HUES64 (cell line): Measurements from ENCODE around the gene GNAI1.

ENCODE experiments used
- H3K27ac ChIP-seq: 2 replicates; pipeline ENCODE4 v1.7.0; 2013; ENCODE audit warnings: low read depth, low read length, inconsistent platforms
- H3K27me3 ChIP-seq: 2 replicates; pipeline ENCODE4 v1.6.1; 2013; ENCODE audit warnings: mild to moderate bottlenecking, low read length; ENCODE audit not compliant: insufficient read depth
- H3K36me3 ChIP-seq: 2 replicates; pipeline ENCODE4 v1.6.1; 2013; ENCODE audit warnings: mild to moderate bottlenecking, low read length; ENCODE audit not compliant: insufficient read depth
- H3K4me1 ChIP-seq: 2 replicates; pipeline ENCODE4 v1.6.1; 2013; ENCODE audit warnings: mild to moderate bottlenecking, low read length, moderate library complexity; ENCODE audit not compliant: insufficient read depth
- H3K4me3 ChIP-seq: 2 replicates; pipeline ENCODE4 v1.5.1; 2013; ENCODE audit warnings: mild to moderate bottlenecking, low read length, moderate library complexity
- H3K9ac ChIP-seq: 2 replicates; pipeline ENCODE4 v1.6.1; 2013; ENCODE audit warnings: mild to moderate bottlenecking, low read depth, low read length
- H3K9me3 ChIP-seq: 2 replicates; pipeline ENCODE4 v1.6.1; 2013; ENCODE audit warnings: low read depth, low read length; ENCODE audit not compliant: insufficient read depth
- WGBS: fragments of 150-250, 120-280 bp; methylation state at CpG from one replicate; pipeline ENCODE4 v1.1.7; 2013; ENCODE audit warnings: missing lambda C conversion rate; 5-methylcytosine and 5-hydroxymethylcytosine counted together

GNAI1 gene

DNA sequence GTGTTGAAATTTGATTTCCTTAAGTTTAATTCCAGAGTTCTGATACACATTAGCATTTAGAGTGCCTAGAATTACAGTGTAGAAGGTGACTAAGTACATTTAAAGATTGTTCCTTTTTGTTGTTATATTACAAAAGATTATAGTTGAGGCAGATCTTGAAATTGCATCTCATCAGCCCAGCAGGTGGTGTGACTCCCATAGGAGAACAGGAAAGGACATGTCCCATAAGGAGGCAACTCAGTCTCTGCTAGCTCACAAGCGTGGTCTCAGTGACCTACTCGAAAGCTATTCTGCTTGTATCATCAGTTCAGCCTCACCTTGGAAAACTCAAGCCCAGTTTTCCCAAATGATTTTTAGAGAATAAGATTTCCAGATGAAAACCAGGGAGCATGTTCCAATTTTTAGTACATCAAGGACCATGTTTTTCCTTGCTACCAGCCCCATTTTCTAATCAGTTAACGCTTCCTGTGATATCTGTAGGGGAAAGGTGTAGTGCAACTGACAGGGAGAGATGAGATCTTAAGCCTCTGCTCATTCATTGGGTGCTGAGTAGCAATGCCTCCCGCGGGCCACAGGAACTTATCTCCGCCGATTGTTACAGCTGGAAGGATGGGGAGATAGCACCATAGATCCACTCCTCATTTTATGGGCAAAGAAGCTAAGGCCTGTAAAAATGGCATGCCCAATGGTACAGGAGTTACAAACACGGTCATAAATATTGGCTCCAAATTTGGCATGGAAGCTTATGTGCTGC is 1.1 kb upstream of the GNAI1 start:
- H3K27ac ChIP-seq: no peak overlapping the region
- H3K27me3 ChIP-seq: peaks cover 13% of the 10 kb centered on the region
- H3K4me3 ChIP-seq: peak overlapping the region; percentile 98
- no peaks in the 10 kb centered on the region for H3K9me3 ChIP-seq
- H3K36me3 ChIP-seq: no peaks in the 10 kb centered on the region
- no peak overlapping the region for H3K9ac ChIP-seq
- peaks cover 14% of the 10 kb centered on the region for H3K4me1 ChIP-seq
- 41% methylated on average over 8 of the region's 8 CpGs for WGBS

DNA sequence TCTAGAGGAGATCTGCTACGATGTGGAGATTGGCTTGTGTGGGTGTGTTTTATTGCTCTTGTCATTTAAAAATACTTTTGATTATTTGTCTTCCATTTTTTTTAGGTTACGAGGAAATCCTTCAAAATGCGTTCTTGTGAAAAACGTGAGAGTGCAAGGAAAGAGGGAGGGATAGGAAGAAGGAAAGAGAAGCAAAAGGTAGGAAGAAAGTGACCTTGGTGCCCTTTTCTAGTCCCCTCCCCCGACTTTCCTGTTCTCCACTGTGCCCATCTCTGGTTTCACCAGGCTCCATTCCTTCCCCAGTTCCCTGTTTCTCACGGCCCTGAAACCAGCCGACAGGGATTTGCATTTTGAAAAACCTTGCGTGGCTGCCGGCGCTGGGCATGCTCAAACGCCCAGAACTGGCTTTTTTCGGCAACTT is 506 bp upstream of the GNAI1 start:
- Histone ChIP-seq H3K4me3 (peak overlapping the region; percentile 98), H3K27me3 (peaks cover 7% of the 10 kb centered on the region), H3K9ac (peak overlapping the region; percentile 71), H3K4me1 (peaks cover 17% of the 10 kb centered on the region), H3K27ac (peak overlapping the region; percentile 50; the same call in 1 of the 2 replicates), H3K36me3 (no peaks in the 10 kb centered on the region), H3K9me3 (no peaks in the 10 kb centered on the region)
- WGBS: 4% methylated on average over 12 of the region's 12 CpGs

DNA sequence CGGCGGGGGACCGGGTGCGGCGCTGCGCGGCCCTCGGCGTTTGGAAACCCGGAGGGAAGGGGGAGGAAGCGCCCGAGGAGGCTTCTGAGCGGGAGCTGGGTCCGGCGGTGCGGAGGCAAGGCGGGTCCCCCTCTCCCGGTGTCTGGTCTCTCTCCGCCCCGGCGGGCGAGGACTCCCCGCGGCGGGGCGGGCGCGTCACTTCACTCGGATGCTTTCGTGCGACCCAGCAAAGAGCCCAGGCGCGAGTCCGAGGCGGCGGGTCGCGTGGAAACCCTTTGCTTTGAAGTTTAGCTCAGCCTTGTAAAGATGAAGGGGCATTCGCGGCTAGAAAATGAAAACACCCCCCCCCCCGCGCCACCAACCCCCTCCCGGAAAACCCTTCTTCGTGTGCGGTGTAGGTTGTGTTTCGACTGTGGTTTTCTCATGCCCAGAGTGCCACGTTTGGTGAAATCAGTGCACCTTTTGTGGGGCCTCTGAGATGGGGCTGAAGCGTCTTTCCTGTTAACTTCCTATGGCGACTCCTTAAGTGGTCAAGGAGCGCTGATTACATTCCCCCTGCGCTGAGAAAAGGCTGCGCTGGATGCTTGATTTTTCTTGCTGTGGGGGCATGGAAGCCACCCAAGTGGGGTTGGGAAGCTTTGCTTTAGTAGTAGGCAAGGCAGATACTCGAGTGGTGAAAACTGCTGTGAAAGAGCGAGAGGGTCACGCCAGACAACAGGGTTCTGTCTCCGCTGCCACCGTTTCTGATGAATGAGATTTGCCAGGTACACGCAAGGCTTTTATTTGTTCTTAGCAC is 876 bp downstream of the GNAI1 start:
- H3K9me3 ChIP-seq: 0 out of 2 replicates have a peak, but pooled peaks cover 3% of the 10 kb centered on the region
- H3K4me1 ChIP-seq: peaks cover 22% of the 10 kb centered on the region
- peak overlapping the region; percentile 98 for H3K4me3 ChIP-seq
- peak overlapping the region; percentile 83 for H3K27ac ChIP-seq
- WGBS: under 1% methylated on average over 52 of the region's 58 CpGs
- H3K27me3 ChIP-seq: no peaks in the 10 kb centered on the region; the same call in 1 of the 2 replicates
- peak overlapping the region; percentile 90 for H3K9ac ChIP-seq
- no peaks in the 10 kb centered on the region for H3K36me3 ChIP-seq

DNA sequence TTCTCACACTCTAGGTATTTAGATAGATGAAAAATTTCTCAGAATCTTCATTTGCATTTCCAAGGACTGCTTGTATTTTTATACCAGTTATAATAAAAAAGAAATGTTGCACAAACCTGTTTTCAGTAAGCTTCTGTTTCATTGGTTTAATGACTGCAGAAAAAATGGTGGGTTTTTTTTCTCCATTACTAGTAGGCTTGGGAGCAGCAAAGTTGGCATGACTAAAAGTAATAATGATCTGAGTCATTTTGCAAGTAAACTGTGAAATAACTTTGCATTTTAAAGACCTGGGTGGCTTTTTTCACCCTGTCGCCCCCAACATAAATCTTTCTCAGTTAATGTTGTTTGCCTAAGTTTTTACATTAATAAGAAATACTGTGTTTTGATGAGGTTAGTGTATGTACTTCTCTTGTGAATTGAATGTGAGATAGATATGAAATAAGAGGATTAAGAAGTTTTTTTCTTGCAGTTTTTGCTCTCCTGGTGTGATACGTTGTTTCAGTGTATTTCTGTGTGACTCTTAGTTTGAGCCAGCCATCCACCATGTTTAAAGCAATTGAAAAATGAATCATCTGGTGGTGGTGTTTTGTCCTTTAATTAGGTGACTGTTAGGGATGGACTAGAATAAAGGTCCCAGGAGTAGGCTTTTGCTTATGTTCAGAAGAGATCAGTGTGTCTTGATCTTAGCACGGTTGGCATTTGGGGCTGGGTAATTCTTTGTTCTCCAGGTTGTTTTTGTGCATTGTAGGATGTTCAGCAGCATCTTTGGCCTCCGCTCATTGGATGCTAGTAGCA is 1.8 kb downstream of the GNAI1 start:
- no peak overlapping the region for H3K27ac ChIP-seq
- 36% methylated on average over 4 of the region's 4 CpGs for WGBS
- H3K4me1 ChIP-seq: peaks cover 22% of the 10 kb centered on the region
- H3K9ac ChIP-seq: peak overlapping the region; percentile 90; the same call in 1 of the 2 replicates
- no peaks in the 10 kb centered on the region for H3K36me3 ChIP-seq
- H3K4me3 ChIP-seq: peak overlapping the region; percentile 98
- 0 out of 2 replicates have a peak, but pooled peaks cover 3% of the 10 kb centered on the region for H3K9me3 ChIP-seq
- no peaks in the 10 kb centered on the region; the same call in 1 of the 2 replicates for H3K27me3 ChIP-seq

DNA sequence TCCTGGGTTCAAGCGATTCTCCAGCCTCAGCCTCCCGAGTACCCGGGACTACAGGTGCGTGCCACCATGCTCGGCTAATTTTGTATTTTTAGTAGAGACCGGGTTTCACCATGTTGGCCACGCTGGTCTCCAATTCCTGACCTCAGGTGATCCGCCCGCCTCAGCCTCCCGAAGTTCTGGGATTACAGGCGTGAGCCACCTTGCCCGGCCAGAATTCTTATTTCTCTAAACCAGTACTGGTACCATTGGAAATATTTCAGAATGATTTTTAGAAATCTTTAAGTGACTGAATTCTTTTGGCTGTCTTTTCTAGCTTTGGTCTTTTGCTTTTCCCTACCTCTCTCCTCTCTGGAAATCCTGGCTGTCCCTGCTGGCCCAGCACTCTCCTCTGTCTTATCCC is 2.8 kb downstream of the GNAI1 start:
- no peaks in the 10 kb centered on the region for H3K36me3 ChIP-seq
- H3K27ac ChIP-seq: no peak overlapping the region
- no peaks in the 10 kb centered on the region; the same call in 1 of the 2 replicates for H3K27me3 ChIP-seq
- no peak overlapping the region for H3K9ac ChIP-seq
- H3K4me1 ChIP-seq: peaks cover 22% of the 10 kb centered on the region
- 93% methylated on average over 12 of the region's 12 CpGs for WGBS
- no peak overlapping the region for H3K4me3 ChIP-seq
- H3K9me3 ChIP-seq: 0 out of 2 replicates have a peak, but pooled peaks cover 3% of the 10 kb centered on the region

DNA sequence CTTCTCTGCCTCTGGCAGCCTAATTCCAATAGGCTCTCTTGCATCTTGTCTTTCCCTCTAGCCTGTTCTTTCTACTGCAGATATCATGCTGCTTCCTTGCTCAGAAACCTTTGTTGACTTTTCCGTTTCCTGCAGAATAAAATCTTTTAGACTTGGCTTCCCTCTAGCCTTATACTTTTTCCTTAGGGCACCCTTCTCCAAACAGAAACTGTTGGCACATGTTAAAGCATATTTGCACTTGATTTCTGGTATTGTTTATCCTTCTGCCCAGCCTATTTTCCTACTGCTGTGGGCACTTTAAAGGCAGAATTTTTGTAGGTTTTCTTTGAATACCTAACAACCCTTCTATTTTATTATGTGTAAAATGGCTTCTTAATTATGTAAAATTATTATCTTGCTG is 4.6 kb downstream of the GNAI1 start:
- H3K36me3 ChIP-seq: no peaks in the 10 kb centered on the region
- WGBS: 65% methylated on average over 1 of the region's 1 CpG
- H3K27ac ChIP-seq: no peak overlapping the region
- no peaks in the 10 kb centered on the region; the same call in 1 of the 2 replicates for H3K27me3 ChIP-seq
- H3K9me3 ChIP-seq: 0 out of 2 replicates have a peak, but pooled peaks cover 3% of the 10 kb centered on the region
- H3K9ac ChIP-seq: no peak overlapping the region
- no peak overlapping the region for H3K4me3 ChIP-seq
- H3K4me1 ChIP-seq: peaks cover 22% of the 10 kb centered on the region

DNA sequence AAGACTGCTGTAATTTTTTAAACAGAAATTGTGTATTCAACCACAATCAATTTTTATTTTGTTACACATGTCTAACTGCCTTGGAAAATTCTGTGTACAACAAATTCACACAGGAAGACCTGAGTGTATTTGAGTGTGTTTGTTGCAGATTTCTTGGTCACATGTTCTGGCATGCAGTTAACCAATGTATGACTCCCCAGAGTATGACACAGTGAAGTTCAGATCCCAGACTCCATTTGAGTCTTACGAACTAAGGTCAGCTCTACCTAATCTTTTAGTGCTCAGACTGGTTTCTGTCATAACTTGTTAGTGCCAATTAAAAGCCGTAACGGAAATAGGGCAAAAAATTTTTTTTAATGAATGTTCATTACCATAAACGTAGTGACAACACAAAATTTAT is 5.8 kb downstream of the GNAI1 start:
- no peak overlapping the region for H3K9ac ChIP-seq
- H3K27ac ChIP-seq: no peak overlapping the region
- no peaks in the 10 kb centered on the region; the same call in 1 of the 2 replicates for H3K27me3 ChIP-seq
- H3K4me1 ChIP-seq: peaks cover 22% of the 10 kb centered on the region
- WGBS: over 99% methylated on average over 4 of the region's 4 CpGs
- H3K4me3 ChIP-seq: no peak overlapping the region
- H3K36me3 ChIP-seq: no peaks in the 10 kb centered on the region
- H3K9me3 ChIP-seq: 0 out of 2 replicates have a peak, but pooled peaks cover 3% of the 10 kb centered on the region

DNA sequence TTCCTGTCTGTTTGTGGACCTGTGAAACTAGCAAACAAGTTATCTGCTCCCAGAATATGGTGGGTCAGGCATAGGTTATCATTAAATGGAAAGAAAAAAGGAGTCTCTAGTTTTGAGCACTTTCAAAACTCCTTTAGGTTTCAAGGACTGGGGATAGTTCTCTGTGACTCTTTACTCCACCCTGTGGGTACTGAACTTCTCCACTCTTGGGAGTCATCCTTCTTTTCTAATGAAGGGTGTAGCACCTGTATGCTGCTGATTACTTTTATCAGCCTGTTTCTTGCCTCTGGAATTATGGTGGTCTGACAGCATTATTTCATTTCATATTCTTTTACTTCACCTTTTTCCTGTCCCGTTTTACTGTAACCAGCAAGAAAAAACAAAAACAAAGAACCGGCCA is 6.7 kb downstream of the GNAI1 start:
- Histone ChIP-seq H3K27me3 (no peaks in the 10 kb centered on the region), H3K4me3 (no peak overlapping the region), H3K9me3 (0 out of 2 replicates have a peak, but pooled peaks cover 3% of the 10 kb centered on the region), H3K9ac (no peak overlapping the region), H3K36me3 (no peaks in the 10 kb centered on the region), H3K27ac (no peak overlapping the region), H3K4me1 (peaks cover 26% of the 10 kb centered on the region)
- WGBS: 92% methylated on average over 2 of the region's 2 CpGs

DNA sequence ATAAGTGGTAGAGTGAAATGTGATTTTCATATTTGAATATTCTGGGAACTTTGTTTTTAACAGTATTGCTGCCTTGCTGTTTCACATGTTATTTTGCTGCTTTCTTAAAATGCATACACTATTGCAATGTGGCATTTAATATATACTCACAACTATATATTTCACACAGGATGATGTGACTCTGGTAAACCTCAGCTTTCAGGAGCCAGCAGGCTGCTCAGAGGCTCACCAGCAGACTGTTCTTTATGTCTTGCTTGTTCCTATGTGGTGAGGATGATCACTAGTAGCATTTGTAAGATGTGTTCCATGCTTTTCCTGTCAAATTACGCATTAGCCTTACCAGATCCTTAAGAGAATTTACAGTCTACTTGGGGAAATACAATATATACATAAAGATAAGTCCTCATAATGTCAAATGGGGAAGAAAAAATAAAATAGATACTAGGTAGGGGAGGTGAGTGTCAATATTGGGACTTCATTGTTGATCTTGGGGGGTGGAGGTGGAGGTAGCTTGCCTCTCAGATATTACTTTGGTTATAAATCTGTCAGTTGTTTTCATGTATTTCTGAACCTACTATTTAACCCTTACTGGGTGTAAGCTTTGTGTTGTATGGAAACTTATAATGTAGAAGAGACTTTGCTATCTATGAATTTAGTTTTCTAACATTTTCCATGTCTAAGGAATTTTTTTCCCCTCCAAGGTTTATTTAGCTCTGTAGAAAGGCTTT is 8.4 kb downstream of the GNAI1 start:
- Histone ChIP-seq H3K4me3 (no peak overlapping the region), H3K36me3 (no peaks in the 10 kb centered on the region), H3K4me1 (peaks cover 24% of the 10 kb centered on the region), H3K27ac (no peak overlapping the region), H3K27me3 (no peaks in the 10 kb centered on the region), H3K9ac (no peak overlapping the region), H3K9me3 (0 out of 2 replicates have a peak, but pooled peaks cover 3% of the 10 kb centered on the region)
- WGBS: no CpG with 5 or more reads among the region's 1 CpG

DNA sequence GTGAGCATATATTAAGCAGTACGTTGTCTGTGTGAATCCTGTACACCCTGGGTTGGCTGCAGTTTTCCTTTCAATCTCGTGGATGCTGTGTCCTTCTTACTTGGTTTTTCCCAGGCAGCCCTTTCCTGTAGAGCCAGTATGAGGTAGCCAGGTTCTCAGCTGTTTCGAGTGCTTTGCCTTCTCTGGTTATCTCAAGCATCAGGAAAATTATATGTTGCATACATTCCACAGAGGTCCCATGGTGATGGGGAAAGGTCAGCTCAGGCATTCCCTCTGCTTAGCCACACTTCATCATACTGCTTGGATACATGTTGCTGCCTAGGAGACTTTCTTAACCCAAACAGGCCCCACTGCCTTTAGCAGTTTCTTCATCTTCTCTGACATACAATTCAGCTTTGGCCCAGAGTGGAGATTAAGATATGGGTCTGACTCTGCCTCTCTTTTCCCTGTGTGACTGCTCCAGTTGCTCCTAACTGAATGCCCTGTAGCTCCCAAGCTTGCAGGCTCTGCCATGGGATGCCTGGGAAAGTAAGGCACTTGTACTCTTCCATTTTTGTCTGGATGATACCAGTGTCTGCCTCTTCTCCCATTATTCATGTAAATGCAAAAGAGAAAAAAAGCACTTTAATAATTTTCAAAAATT is 11.3 kb downstream of the GNAI1 start:
- no peaks in the 10 kb centered on the region for H3K9me3 ChIP-seq
- no peak overlapping the region for H3K27ac ChIP-seq
- no peaks in the 10 kb centered on the region for H3K36me3 ChIP-seq
- no peak overlapping the region for H3K9ac ChIP-seq
- 87% methylated on average over 3 of the region's 3 CpGs for WGBS
- peaks cover 29% of the 10 kb centered on the region for H3K4me1 ChIP-seq
- no peaks in the 10 kb centered on the region for H3K27me3 ChIP-seq
- H3K4me3 ChIP-seq: no peak overlapping the region
